ENCODE measurements around the gene GPANK1. TPM values are rescaled to one million over a fixed set of nuclear protein-coding genes. Genes with fewer than 3 reads are reported as not detected.
"Not testable (repeated sequence)": the region's sequence is repeated elsewhere in the genome, so short reads cannot be mapped to it uniquely, and the experiment has no call there.

Gene GPANK1
- total RNA-seq = 13.6 TPM
- long read RNA-seq, transcript GPANK1-203 (3 exons, 1,910 nt) = major isoform, 8 of 29 reads
- long read RNA-seq, partial matches to known transcripts = 16 of 29 reads
- long read RNA-seq, other reads (novel, unspliced or antisense) = 4 of 29 reads

DNA sequence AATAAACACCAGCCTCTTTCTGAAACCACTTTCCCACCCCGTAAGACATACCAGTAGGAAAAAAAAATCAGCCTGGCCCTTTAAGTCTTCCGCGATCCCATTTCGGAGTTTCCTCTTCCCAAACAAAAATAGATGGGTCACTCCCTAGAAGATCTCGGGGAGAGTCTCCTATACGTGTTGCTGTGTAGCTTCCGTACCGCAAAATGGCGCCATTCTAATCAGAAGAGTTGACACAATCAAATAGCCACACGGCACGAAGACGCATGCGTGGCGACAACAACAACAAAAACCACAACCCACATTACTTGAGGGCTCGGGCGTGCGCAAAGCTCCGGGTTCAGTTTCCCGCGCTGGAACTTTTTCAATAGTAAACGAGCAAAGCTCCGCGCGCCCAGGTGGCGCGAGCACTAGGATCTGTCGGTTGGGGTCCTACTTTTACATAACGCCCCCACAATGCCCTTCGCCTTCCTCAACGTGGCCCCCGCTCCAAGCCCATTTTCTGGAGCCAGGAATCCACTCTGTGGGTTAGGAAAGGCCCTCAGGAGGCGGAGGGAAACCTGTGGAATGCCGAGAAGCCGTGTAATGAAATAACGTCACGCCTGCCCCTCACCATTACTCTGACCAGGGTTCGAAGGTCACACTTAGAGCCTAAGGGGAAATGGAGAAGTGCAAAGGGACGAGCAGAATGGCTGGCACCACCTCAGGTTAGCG, at the start of gene GPANK1:
GPANK1 (minus strand) TSS at position 208 of the 711 bp plus-strand sequence. CDS start 519 bp downstream, outside the sequence.
- DNase-seq (ENCODE audit: low spot score) = peak; percentile 96
- intact Hi-C loops (cut with DNase I) = loop anchor here (1.0 to 2.0 kb wide), 2 partner anchors 13 to 44 kb away; partner anchors contain the start of genes BAG6 and PRRC2A

- DNase-seq (ENCODE audit: low spot score) = no peak
- intact Hi-C loops (cut with DNase I) = no loop called here
Observed at GRCh38 chr6:31713991-31714684, 49.3 kb upstream of the GPANK1 start.

DNA sequence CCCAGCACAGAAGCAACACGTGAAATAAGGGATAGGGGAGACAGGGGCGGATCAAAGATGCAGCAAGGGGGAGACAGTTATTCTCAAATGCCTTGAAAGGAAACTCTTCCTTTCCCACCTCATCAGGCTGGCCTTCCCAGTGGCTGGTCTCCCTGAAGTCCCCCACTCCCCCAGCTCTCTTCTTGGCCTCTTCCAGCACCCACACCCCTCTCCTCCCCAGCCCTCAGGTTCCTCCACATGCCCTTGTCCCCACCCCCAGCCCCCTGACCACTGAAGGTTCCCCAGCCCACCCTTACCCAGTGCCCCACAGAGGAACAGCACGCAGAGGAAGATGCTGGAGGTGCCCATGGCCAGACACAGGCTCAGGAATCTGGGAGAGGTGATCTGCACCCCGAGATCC, 48.7 kb upstream of the GPANK1 start:
- intact Hi-C loops (cut with DNase I) = no loop called here
- no peak for DNase-seq (ENCODE audit: low spot score)

GRCh38 chr6:31712296-31712695, 47.5 kb upstream of the GPANK1 start:
- DNase-seq (ENCODE audit: low spot score) = no peak

DNA sequence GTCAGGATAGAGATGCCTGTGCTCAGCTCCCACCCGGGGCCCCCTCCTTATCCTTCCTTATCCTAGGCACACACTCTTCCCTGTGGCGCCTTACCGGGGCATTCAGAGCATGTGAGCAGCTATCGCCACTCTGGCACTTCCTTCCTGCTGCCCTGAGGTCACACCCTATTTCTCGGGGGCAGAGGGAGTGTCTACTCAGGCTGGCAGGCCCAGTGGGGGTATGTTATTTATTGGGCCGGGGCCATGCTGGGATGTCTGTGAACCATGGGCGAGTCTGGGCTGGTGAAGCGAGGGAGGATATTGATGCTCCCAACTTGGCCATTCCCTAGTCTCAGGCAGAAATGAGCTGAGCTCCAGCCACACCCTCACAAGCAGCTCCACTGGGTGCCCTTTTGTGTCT, 46.4 kb upstream of the GPANK1 start:
- intact Hi-C loops (cut with DNase I) = no loop called here

More at GRCh38 chr6:31712296-31712695, 47.5 kb upstream of the GPANK1 start:
- intact Hi-C loops (cut with DNase I) = no loop called here

GRCh38 chr6:31710523-31711219, 45.9 kb upstream of the GPANK1 start:
- DNase-seq (ENCODE audit: low spot score) = no peak
- intact Hi-C loops (cut with DNase I) = no loop called here

More for the DNA sequence above, 46.4 kb upstream of the GPANK1 start:
- no peak for DNase-seq (ENCODE audit: low spot score)

DNA sequence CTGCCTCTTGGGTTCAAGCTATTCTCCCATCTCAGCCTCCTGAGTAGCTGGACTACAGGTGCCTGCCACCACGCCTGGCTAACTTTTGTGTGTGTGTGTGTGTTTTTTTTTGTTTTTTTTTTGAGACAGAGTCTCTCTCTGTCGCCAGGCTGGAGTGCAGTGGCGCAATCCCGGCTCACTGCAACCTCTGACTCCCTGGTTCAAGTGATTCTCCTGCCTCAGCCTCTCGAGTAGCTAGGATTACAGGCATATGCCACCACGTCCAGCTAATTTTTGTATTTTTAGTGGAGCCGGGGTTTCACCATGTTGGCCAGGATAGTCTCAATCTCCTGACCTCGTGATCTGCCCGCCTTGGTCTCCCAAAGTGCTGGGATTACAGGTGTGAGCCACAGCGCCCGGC, 44.4 kb upstream of the GPANK1 start:
- DNase-seq (ENCODE audit: low spot score); intact Hi-C loops (cut with DNase I): not testable (repeated sequence)

- intact Hi-C loops (cut with DNase I) = no loop called here
Observed at GRCh38 chr6:31708224-31708623, 43.4 kb upstream of the GPANK1 start.

DNA sequence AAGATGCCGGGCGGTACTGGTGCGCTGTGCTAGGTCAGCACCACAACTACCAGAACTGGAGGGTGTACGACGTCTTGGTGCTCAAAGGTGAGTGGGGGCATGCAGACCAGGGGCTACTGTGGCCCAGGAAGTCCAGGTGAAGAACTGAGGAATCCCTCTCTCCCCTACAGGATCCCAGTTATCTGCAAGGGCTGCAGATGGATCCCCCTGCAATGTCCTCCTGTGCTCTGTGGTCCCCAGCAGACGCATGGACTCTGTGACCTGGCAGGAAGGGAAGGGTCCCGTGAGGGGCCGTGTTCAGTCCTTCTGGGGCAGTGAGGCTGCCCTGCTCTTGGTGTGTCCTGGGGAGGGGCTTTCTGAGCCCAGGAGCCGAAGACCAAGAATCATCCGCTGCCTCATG, 42.9 kb upstream of the GPANK1 start:
- no peak for DNase-seq (ENCODE audit: low spot score)
- intact Hi-C loops (cut with DNase I) = no loop called here

More at GRCh38 chr6:31708224-31708623, 43.4 kb upstream of the GPANK1 start:
- DNase-seq (ENCODE audit: low spot score) = no peak

DNA sequence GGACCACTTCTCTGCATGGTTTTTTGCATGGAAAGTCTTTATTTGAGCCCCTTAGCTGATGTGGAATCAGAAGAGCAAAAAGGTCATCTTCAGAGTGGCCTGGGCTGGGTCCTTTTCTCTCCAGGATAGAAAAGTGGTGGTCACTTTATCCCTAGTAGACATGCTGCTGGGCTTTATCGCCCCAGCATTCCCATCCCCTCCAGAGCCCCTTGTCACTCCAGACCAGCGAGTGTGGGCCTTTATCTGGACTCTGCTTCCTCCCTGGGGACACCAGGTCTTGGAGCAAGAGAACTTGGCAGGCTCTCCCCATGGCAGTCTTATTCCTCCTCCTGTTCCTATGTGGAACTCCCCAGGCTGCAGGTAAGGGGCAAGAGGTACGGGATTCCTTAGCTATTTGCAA, 41.8 kb upstream of the GPANK1 start, which contains the start of gene LY6G6F:
LY6G6F (plus strand) TSS at position 268 of the 400 bp plus-strand sequence; CDS start at position 309, 41 bp downstream.
- intact Hi-C loops (cut with DNase I) = no loop called here
- DNase-seq (ENCODE audit: low spot score) = no peak

DNA sequence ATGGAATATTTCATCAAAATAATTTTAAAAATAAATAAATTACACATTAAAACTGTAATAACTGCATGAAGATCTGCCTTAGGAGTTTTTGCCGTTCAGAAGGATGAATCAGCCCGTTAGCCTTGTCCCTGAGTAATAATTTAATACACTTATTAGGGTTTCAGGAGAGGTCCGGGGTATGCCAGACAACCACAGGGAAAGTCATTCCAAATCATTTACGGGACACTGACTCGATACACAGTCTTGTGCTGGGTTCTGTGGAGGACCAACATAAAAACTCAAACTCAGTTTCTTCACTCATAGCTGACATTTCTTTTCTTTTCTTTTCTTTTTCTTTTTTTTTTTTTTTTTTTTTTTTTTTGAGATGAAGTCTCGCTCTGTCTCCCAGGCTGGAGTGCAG, 41.1 kb upstream of the GPANK1 start:
- intact Hi-C loops (cut with DNase I) = no loop called here
- DNase-seq (ENCODE audit: low spot score) = no peak

DNA sequence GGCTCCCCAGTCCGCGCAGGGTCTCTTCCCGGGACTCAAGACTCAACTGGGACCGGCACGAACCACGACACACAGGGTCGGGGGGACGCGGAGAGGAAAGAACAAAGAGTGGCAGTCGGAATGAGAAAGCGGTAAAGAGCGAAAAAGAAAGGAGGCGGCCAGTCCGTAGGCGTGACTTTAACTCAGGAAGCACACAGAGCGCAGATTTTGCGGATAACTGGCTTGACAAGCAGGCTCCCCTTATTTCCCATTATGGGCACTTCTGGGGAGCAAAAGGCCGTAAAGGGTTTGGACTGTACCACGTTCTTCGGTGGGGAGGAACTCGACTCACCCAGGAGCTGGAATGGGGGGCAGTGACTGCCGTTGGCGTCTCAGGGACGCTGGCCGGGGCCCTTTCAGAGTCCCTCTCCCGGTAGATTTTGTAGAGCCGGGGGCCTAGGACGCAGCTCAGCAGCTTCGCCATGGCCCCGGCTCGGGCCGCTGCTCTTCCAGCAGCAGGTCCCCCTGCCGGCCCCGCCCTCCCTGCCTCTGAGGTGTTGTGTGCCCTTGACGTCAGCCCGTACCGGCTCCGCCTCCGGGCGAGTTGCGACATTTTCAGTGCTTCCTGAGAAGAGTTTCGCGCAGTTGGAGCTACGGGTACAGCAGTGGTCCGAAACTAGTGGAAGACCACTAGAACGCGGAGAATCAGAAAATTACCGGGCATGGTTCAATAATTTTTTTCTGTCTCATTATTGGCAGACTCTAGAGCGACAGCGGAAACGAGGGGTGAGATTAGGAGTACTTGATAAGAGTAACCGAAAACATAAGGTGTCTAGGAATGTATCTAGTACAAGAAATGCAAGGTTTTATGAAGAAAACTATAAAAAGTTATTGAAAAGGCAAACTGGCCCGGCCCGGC, 38.3 kb upstream of the GPANK1 start, which contains the start of gene ABHD16A:
ABHD16A (minus strand) TSS at position 506 of the 898 bp plus-strand sequence; CDS start at position 463, 43 bp downstream.
- intact Hi-C loops (cut with DNase I) = loop anchor here (2.0 kb wide), 1 partner anchor 26 kb away; the partner anchor contains the start of gene DDAH2
- peak; percentile 100 for DNase-seq (ENCODE audit: low spot score)

DNA sequence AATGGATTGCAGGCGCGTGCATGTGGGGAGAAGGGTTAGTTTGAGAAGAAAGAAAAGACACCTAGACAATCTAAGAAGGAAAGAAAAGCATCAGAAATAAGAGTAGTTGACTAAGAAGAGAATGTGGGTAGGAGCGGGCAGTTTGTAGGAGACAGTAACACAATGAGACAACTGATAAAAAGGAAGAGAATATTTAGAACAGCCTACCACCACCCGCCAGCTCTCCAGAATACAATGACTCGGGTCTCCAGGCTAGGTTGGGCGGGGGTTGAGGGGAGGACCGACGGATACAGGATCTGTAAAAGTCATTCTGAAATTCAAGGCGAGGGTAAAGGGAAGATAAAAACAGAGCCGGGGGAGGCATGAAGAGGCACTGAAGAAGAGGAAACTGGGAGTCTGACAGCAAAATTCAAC, 37.6 kb upstream of the GPANK1 start:
- intact Hi-C loops (cut with DNase I) = loop anchor here (2.0 kb wide), 1 partner anchor 26 kb away; the partner anchor contains the start of gene DDAH2
- DNase-seq (ENCODE audit: low spot score) = no peak

DNA sequence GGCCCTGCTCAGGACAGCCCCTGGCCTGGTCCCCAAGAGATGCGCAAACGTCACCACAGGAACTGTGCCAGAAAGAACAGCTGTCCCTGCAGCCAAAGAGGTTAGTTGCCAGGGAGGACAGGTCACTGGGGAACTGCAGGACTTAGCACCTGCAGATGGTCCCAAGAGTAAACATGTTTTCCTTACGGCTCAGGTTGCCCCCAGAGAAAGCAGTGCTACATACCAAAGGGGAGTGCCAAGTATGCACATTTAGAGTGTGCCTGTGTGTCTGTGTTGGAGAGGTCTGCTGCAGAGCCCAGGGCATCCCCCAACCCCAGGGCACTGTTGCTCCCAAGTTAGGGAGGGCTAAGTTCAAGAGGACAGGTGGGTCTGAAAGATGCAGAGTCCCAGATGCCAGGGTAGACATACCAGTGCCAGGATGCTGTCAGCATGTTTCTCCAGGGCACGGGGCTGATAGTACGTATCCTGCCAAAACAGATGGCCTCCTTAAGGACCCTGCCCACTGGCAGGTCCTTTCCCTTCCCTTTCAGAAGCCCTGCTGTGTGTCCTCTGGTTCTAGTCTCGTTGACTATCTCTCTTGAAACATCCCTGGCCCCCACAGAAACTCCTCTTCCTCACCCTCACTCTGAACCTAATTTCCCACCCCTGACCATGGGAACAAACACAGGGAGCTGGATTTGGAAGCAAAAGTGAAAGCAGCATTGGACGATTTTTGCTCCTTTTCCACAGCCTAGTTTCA, 37.0 kb upstream of the GPANK1 start:
- no peak for DNase-seq (ENCODE audit: low spot score)
- intact Hi-C loops (cut with DNase I) = loop anchor here (2.0 kb wide), 1 partner anchor 27 kb away; the partner anchor contains the start of gene DDAH2

GRCh38 chr6:31700740-31701401, 36.1 kb upstream of the GPANK1 start:
- no peak for DNase-seq (ENCODE audit: low spot score)
- intact Hi-C loops (cut with DNase I) = no loop called here

GRCh38 chr6:31697555-31697954, 32.8 kb upstream of the GPANK1 start:
- intact Hi-C loops (cut with DNase I) = no loop called here
- DNase-seq (ENCODE audit: low spot score) = no peak

DNA sequence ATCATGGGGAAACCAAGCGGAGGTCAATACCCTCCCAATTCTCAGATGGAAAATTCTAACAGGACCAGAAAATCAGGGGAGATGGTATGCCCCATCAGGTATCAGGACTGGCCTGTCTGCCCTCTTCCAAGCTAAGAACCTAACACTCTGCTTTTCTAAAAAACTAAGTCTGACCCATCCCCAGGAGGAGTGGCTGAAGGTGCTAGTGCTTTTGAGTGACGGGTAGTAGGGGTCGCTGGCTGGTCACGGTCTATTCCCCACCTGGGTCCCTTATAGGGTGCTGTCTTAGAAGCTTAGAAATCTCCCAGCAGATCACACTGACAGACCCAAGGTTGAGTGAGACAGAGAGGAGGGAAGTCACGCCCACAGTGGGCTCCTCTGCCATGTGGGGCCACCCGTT, 28.7 kb upstream of the GPANK1 start:
- intact Hi-C loops (cut with DNase I) = no loop called here
- DNase-seq (ENCODE audit: low spot score) = no peak
